ENCODE results near the gene RNF146. TPM values are rescaled to one million over a fixed set of nuclear protein-coding genes. Genes with fewer than 3 reads are reported as not detected.
"Not testable (repeated sequence)": the region's sequence is repeated elsewhere in the genome, so short reads cannot be mapped to it uniquely, and the experiment has no call there.

RNF146 gene
- polyA plus RNA-seq, 3 donors = 12.0 to 60.3 (median 34.3) TPM

DNA sequence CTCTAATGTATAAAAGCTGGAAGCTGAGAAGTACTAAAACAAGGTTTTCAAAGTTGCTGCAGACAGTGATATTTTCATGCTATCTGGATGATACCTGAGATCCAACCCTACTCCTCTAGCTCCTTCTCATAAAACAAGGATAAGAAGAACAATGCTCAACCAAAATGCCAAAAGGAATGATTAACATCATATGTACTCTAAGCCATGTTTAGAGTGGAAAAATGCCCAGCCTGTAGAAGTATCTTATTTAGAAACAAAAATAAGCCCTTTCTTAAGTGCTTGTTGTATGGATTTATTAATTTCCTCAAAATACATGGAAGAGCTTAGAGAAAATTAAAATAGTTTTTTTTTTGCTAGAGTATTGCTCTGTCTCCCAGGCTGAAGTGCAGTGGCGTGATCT lies 53.0 kb downstream of the RNF146 start:
- 93 to 100% (median 94%) methylated on average over 1 of the region's 1 CpG for WGBS, 3 donors
- H3K27ac ChIP-seq (ENCODE audit: low read depth, low read length) = no peak overlapping the region

DNA sequence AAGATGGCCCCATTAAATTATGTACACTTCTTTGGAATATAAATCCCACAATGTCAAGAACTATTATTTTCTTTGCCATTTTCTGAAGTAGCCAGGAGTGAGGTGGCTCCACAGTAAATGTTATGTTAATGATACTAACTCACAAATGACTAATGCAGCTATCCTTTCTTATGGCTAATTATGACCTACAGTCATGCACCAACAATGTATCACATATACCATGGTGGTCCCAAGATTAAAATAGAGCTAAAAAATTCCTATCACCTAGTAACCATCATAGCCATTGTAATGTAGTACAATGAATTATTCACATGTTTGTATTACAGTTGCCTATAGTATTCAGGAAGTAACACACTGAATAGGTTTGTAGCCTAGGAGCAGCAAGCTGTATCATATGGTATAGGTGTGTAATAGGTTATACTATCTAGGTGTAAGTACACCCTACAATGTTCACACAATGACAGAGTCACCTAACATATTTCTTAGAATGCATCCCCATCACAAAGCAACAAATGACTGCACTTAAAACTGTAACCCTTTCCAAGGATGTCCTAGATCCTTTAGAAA lies 61.5 kb downstream of the RNF146 start:
- no peak overlapping the region for H3K27ac ChIP-seq (ENCODE audit: low read depth, low read length)

DNA sequence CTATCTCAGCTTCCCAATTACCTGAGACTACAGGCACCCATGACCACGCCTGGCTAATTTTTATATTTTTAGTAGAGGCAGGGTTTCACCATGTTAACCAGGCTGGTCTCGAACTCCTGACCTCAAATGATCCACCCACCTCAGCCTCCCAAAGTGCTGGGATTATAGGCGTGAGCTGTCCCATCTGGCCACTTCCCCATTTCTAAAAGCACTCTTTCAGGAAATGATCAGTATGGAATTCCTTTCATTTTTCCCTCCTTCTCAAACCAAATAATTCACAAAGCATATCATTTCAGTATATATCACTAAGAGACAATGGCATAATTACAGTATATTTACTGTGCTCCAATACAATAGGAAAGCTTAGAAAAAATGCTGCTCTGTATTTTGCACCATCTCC lies 64.6 kb downstream of the RNF146 start:
- WGBS, 3 donors = 61 to 77% (median 72%) methylated on average over 3 of the region's 3 CpGs
- H3K27ac ChIP-seq (ENCODE audit: low read depth, low read length) = not testable (repeated sequence)

DNA sequence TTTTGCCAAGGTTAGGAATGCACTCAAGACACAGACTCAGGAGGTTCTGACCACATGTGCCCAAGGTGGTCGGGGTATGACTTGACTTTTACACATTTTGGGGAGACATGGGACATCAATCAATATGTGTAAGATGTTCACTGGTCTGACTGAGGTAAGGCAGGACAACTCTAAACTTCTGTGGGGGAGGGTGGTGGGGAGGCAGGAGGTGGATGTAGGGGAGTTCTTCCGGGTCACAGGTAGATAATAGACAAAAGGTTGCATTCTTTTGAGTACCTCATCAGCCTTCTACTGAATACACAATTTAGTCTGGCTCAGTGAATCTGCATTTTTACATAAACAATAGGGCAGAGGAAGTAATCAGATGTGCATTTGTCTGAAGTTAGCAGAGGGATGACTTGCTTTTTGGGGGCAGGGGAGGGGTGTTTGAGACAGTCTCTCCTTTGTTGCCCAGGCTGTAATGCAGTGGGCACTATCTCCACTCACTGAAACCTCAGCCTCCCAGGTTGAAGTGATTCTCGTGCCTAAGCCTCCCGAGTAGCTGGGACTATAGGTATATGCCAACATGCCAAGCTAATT lies 65.8 kb downstream of the RNF146 start:
- WGBS, 3 donors = 63 to 72% (median 69%) methylated on average over 4 of the region's 4 CpGs
- H3K27ac ChIP-seq (ENCODE audit: low read depth, low read length) = no peak overlapping the region

Other genes starting within 250 kb of the RNF146 start
- gene RSPO3, start 148.2 kb upstream of the RNF146 start, polyA plus RNA-seq = 10 to 100 TPM in 2 of 3 donors, 1 to 10 TPM in 1; 1.3 to 68.6 (median 27.6) TPM
- gene ECHDC1, start 76.7 kb downstream of the RNF146 start, polyA plus RNA-seq = 100 to 1,000 TPM in 1 of 3 donors, 10 to 100 TPM in 2; 27.1 to 121 (median 77.8) TPM
- 10 to 100 TPM in 1 of 3 donors, 1 to 10 TPM in 1, under 1 TPM in 1; 0.43 to 10.8 (median 4.9) TPM for gene KIAA0408, start 192.5 kb downstream of the RNF146 start, polyA plus RNA-seq

Measured in adipose tissue (tissue), 3 donors.